GM19468 (cell line): ENCODE data around the gene SEC24D.

ENCODE experiments used
- ATAC-seq: cut with Tn5 transposase; IDR thresholded peaks from one replicate; pipeline ENCODE4 v1.9.1; 2021; ENCODE audit warnings: mild to moderate bottlenecking, moderate library complexity, moderate number of reproducible peaks; ENCODE audit not compliant: unreplicated experiment; ENCODE audit errors: extremely low read depth

SEC24D gene

DNA sequence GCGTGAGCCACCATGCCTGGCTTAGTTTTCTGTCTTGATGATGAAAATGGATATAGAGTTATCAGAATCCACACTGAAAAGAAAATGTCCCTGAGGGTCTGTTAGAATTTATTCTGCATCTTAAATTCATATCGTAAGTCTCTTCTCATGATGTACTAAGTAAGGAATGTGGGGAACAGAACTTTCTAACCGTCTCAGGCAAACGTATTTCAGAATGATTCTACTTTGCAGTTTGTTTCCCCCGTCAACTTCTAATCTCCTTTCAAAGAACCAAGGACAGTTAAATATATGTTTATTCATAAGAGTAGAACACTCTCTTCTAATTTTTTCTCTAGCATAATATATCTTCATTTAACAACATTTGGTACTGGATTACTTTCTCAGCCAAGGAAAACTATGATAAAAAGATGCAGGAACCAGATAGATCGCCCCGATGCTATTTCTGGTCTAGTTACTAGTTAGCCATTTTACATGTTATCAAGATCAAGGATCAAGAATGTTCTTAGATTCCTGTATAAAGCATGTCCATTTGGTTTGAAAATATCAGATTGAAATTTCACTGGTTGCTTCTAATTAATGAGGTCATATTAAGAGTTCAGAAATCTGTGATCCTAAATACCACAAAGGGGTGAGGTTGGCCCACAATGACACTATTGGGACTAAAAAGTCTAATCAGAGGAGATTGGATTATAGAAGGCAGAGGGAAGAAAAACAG, 101.3 kb downstream of the SEC24D start:
- no peak for ATAC-seq

DNA sequence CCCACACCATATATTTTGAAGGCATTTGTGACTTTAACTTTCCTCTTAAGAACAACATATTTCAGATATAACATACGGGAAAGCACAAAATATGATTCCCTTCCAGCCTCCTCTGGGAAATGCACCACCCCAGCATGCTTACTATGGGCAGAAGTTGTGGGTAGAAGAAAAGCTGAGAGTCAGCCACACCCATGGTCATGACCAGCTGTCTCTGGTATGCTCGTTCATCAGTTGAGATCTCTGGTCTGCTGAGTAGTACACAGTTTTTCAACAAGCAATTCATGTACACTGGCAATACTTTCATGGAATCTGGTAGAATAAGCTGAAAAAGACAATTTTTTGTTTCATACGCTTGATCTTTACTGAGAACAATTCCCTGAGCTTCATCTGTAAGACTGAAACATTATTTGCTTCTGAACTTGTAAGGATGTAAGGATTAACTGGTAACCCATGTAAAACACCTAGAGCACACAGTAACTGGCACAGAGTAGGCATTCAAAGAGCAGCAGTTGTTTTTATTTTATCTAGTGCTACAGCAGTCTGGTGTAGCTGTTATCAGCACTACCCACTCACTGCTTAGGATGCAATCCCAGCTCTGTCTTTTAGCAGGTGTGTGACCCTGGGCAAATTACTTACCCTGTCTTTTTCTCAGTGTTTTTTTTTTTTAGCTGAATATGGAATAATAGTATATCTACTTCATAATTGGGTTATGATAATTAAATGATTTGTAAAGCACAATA, 103.2 kb downstream of the SEC24D start:
- no peak for ATAC-seq

DNA sequence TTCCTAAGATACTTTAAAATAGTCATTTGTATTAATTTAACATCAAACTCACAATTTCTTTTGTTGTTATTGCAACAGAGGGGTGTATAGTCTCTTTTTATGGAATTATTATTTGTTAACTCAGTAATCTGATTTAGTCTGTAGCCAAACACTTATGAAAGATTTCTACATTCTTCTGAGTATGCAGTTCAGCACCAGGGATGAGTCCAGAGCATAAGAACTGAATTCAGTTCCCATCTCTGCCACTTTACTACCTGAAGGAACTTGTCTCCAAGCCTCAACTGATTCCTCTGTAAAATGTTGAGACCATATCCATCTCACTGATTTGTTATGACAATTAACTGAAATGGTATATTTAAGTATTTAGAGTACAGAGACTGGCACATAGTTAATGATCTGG, 105.2 kb downstream of the SEC24D start:
- ATAC-seq: no peak

DNA sequence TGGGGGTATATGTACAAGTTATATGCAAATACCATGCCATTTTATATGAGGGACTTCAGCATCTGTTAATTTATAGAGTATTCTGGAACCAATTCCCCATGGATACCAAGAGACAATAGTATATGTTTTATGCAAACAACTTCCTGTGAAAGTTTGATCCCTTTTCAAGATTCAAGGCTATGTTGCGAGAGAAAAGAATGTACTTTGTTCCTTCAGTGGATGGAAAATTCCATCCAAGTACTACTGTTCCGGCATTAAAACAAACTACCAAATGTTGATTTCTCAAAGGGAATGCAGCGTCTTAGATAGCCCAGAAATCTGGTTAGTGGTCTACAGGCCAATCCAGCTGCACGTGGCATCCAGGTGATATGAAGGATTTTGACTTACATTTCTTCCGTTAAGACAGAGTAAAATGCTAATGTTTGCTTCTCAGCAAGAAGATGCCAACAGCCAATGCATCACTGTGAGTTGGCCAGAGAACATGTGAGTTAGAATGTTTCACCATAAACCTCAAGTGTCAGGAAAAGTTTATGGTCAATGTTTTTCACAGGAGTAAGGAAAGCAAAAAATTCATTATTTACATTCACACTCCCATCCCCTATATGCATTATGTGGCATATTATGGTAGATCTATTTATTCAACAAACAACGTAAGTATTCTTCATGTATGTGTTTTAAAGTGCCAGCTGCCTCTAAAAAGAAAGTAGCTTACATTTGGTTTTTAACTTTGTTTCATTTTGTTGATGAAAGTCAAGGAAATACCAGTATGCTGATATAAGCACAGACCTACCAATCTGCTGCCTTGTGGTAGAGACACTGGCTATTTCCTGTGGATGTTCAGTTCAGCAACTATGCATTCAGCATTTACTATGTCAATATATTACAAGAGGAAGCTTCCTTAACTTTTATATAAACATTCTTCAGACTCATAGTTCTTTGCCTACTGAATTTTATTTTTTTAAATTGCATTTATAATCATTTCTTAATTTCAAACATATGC, 106.3 kb downstream of the SEC24D start:
- ATAC-seq: no peak

DNA sequence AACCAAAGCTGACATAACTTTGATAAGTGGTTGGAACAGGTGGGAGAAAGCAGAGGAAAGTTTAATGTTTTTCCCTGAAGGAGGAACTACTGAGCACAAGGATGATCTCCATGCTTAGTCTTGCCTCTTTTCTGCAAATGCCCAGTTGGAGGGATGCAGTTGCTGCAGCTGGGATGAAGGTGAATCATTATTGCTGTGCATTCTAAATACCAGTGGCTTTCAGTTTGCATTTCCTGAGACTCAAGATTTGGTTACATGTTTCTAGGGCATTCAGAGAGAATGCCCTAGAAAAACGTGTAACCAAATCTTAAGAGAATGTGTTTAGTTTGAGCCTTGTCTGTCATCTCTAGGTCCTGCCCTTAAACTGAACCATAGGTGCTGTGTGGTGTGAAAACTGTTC, 108.6 kb downstream of the SEC24D start:
- no peak for ATAC-seq

DNA sequence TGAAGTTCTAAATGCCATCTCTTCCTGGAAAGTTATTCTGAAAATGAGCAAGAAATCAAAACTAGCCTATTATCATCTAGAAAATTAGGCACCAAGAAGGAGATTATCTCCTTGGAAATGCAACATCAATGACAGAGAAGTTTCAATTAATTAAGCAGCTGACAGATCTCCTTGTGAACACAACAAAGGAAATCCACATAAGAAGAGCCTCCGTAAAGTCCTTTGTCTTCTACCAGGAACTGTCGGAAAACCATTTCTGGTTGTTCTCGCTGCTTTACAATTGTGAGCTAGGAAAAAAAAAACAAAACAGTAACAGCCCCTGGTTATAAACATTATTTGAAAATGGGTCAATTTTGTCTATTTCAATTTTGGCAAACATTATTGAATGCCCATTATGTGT, 112.6 kb downstream of the SEC24D start:
- no peak for ATAC-seq

DNA sequence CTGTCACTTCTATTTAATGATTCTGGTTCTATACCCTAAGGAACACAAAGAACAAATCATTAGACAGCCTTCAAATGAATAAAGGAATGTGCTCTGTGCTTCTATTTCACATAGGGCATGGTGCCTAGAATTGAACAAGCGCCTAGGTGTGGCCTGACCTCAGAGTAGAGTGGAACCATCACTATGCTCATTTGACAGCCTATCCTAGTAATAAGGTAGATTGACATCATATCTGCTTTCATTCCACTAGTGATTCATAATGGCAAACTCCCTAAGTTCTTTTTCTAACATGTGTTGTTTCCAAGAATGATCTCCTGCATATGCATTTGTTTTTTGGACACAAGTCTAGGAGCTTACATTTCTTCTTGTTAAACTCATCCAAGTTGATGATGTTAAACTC, 114.2 kb downstream of the SEC24D start:
- no peak for ATAC-seq

DNA sequence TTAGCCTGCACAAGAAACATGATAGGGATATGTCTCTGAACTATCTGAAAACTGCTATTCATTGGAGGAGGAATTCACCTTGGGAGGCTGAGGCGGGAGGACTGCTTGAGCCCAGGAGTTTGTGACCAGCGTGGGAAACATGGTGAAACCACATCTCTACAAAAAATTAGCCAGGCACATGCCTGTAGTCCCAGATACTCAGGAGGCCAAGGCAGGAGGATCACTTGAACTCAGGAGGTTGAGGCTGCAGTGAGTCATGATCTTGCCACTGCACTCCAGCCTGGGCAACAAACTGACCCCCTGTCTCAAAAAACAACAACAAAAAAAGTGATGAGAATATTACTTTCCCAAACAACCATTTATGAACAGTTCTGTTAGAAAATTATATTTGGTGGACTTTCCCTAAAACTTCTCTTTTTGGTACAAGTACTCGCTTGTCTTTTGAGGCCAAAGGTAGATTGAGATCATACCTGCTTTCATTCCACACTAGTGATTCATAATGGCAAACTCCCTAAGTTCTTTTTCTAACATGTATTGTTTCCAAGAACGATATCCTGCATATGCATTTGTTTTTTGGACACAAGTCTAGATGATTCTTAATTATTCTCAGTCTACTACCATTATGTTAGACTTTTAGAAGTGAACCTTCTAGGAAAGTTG, 117.3 kb downstream of the SEC24D start:
- ATAC-seq: no peak

DNA sequence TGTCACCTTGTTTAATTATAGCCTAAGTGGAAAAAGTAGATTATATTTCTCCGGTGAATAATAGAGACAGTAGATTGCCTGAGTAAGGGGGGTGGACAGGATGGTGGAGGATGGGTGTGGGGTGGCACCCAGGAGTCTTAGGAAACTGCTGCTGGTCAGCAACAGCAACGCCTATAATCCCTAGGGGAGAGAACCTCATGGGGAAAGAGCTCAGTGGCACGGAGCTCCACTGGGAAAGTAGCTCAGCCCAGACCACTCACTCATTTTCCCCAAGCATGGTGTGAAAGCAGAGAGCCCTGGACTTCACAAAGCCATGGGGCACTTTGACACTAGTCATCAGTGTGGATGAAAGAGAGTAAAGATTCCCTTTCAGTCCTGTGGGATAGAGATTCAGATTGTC, 119.6 kb downstream of the SEC24D start:
- ATAC-seq: no peak

DNA sequence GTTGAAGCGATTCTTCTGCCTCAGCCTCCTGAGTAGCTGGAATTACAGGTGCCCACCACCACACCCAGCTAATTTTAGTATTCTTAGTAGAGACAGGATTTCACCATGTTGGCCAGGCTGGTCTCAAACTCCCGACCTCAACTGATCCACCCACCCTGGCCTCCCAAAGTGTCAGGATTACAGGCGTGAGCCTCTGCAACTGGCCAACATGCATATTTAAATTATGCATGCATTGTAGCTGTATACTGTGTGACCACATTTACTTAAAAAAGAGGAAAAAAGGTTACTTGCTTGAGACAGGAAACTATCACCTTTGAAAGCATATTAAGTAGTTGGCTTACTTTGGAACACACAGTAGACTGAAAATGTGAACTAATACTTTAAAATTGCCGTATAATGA, 121.2 kb downstream of the SEC24D start:
- ATAC-seq: no peak

DNA sequence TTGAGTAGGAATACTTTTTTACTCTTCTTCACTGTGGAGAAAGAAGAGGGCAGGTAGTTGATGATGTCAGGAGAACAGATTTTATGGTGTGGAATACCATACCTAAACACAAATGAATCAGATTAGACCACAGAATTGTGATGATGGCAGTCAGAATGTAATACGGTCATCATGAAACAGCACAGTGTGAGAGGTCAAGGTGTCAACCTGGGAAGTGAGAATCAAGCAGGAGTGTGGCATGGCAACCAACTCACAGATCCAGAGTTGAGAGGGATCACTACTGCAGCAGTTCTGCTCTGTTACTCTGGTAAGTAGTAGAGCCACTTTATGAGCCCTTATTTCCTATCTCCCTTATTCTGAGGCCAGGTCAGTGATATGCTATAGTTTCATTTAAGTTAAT, 123.1 kb downstream of the SEC24D start:
- no peak for ATAC-seq

DNA sequence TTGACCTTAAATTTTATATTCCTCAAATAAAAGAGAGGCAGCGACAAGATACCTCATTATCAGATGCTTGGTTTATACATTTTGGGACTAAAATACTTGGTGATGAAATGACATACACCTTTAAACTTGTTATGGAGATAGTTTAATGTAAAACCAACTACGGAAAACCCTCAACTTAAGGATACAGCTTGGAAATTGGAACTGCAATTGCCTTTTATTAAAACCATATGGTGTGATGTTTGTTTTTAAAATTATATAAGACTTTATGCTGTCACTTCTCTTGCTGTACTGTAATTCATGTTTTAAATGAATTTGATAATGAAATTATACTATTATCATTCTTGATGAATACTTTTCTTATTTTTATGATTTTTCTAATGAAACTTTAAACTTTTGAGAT, 124.9 kb downstream of the SEC24D start:
- no peak for ATAC-seq

DNA sequence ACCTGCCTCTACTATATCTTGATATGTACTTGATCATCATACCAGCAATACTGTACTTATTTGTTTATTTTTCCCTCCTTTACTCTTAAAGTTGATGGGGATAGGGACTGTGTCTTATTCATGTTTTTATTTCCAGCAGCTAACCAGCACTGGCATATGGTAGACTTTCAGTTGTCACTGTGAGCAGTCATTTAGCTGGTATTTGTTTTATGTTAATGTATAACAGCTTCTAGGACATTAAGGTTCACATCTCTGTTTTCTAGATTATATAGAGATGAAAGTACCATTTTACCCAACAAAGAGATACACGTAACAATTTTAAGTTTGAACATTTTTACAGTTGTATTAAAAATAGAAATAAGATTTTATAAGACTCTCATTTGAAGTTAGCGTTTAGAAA, 132.8 kb downstream of the SEC24D start:
- ATAC-seq: no peak

DNA sequence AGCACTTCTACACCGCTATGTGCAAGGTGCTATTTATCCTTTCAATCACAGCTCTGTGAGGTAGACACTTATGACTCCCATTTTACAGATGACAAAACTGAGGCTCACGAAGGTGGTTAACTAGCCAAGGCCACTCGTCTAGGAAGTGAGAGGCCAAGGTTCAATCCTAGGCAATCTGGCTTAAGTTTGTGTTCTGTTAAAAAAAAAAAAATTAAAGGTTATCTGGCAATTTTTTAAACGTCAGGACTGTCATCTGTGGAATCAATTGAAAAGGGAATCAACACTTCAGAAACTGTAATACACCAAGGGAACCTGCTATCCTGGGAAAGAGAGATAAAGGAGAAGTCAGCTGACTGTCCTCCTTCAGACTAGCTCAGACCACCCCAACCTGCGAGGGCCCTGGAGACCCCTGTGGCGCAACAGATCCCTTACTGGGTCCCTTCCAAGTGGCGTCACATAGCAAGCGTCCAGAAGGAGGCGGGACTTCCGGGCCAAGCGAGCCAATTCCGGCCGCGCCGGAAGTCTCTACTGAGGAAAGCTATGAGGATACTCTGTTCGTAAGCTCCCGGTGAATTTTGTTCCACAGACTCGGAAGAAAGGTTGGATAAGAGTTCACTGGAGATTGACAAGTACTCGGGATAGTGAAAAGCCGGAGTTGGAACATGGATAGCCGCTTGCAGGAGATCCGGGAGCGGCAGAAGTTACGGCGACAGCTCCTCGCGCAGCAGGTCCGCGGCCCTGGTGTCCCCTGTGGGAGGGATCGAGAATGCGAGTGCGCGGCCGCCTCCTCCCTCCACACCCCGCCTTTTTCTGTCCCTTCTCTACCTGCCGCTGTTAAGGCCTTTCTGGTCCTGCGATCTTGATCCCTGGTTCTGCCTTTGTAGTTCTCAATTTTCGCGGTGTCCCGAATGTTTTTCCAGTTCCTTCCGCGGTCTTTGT, 150.8 kb downstream of the SEC24D start, which contains the start of gene METTL14:
METTL14 (plus strand) TSS at position 520 of the 939 bp plus-strand sequence; CDS start at position 663, 143 bp downstream.
- ATAC-seq: peak; percentile 99

DNA sequence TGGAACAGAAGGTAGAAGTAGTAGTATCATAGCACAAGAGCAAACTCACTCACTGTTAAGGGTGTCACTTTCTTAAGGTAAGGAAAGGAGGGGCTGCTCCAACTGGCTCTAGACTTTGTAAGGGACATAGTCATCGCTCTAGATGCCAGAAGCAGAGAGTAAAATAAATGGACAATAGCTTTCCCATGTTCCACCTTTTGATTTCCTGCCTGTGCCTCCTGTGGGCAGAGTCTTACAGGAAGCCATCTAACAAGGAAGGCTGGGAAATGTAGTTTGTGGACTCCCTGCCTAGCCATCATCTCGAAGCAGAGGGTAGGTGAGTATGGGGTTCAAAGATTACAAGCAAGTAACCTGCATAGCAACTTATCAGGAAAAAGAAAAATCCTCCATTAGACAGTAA, 152.4 kb downstream of the SEC24D start:
- no peak for ATAC-seq

DNA sequence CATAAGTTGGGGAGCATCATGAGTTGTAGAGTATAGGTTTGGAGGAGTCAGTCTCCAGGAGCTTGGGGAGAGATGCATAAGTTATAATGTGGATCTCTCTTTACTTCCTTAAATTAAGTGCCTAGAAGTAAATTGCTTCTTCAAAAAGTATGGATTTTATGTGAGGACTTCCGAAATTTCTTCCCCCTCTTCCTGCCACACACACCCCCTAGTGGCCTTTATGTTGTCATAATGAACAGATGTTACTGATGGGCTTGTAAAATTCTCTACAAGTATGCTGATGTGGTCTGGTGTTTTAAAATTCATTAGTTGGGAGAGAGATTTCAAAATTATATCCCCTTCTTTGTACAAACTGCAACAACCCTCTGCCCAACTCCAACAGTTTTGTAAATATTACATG, 153.0 kb downstream of the SEC24D start:
- no peak for ATAC-seq

DNA sequence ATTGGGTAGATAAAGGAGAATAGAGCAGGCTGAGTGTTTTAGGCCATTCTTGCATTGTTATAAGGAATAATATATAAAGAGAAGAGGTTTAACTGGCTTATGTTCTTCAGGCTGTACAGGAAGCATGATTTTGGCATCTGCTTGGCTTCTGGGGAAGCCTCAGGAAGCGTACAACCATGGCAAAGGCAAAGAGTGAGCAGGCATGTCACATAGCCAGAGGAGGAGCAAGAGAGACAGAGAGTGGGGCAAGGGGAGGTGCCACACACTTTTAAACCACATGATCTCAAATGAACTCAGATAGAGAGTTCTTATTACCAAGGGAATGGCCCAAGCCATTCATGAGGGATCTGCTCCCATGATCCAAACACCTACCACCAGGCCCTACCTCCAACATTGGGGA, 155.1 kb downstream of the SEC24D start:
- ATAC-seq: no peak

DNA sequence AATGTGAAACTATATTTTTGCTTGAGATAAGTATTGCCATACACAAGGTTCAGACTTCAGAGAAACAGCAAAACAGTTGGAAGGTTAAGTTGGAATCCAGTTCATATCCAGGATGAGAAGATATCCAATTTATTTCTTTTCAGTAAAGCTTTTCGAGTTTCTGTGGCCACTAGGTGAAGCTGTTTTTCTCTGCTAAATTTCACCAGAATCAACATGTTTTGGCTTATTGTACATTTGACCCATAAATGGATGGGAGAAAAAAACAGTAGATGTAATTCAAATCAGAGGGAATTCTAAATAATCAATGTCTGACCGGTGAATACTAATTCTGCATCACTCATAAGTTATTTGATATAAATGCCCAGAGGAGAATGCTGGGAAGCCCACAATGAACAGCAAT, 159.8 kb downstream of the SEC24D start:
- ATAC-seq: no peak
